NCI-H524 treated with DMSO at 0.1 percent for 48 hours (cell line): ENCODE results near the gene AP1B1.
"Not testable (repeated sequence)": the region's sequence is repeated elsewhere in the genome, so short reads cannot be mapped to it uniquely, and the experiment has no call there.

Source experiments
- DNase-seq: peaks from one replicate; lab custom pipeline; 2025; lab: John Stamatoyannopoulos, UW

Gene AP1B1

DNA sequence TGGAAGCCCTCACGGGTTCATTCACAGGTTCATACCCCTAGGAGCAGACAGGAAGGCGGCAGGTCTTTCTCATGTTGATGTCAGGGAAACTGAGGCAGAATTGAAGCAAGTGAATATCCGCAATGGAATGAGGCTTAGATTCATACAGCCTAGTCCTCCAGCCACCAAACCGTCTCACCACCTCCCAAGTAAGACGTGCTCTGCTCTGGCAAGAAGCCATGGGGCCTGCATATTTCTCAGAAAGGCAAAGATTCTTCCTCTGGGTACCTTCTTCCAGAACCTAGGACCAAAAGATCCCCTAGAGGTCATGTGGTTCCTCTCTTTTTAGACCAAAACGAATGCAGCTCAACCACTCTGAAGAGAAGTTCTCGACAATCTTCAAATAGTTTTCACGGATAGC is 1.7 kb downstream of the AP1B1 start:
- no peak for DNase-seq

DNA sequence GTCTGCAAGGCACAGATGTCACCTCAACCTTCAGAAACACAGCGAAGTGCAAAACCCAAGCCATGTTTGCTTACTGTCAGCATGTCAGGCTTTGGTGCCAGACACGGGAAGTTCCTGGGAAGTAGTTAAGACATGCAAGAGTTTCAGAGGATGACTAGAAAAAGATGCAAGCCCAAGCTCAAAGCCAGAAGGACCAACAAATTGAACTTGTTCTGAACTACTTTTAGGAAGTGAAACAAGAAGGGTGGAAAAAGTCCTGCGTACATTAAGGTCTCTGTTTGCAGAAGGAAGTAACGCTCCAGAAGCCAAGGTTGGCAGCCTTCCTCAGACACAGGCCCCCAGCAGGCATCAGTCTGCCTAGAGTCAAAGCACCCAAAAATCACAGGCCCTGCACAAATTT is 2.6 kb downstream of the AP1B1 start:
- DNase-seq: no peak

DNA sequence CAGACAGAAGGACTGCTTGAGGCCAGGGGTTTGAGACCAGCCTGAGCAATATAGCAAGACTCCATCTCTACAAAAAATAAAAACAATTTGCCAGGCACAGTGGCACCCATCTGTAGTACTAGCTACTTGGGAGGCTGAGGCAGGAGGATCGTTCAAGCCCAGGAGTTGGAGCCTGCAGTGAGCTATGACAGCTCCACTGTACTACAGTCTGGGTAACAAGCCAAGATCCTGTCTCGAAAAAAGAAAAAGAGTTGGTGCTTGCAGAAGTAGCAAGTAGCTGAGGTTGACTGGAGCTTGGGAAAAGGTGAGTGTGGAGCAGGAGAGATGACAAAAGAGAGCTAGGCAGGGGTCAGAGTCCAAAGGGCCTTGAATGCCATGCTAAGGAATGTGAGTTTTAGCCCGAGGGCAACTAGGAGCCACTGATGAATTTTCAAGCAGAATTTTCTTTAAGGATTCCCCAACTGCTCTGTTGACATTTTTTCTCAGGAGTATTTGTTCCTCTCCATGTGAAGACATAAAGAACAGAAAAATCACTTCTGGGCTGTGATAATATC is 3.1 kb downstream of the AP1B1 start:
- no peak for DNase-seq

DNA sequence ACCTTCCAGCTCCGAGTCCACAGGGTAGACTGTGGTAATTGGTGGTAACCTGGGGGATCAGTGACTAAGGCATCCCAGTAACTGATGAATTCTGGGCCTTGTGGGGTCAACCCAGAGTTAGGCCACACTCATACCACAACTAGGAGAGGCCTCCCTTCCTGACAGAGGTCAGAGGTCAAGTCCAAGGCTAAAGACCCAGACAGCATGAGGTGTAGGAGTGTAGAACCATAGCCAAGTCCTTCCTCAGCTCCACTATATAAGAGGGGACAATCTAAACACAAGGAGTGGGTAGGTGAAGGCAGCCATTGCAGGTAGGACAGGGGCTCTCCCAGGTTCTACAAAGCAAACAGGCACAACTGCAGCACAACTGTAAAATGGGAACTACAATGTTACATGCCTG is 4.6 kb downstream of the AP1B1 start:
- DNase-seq: no peak

DNA sequence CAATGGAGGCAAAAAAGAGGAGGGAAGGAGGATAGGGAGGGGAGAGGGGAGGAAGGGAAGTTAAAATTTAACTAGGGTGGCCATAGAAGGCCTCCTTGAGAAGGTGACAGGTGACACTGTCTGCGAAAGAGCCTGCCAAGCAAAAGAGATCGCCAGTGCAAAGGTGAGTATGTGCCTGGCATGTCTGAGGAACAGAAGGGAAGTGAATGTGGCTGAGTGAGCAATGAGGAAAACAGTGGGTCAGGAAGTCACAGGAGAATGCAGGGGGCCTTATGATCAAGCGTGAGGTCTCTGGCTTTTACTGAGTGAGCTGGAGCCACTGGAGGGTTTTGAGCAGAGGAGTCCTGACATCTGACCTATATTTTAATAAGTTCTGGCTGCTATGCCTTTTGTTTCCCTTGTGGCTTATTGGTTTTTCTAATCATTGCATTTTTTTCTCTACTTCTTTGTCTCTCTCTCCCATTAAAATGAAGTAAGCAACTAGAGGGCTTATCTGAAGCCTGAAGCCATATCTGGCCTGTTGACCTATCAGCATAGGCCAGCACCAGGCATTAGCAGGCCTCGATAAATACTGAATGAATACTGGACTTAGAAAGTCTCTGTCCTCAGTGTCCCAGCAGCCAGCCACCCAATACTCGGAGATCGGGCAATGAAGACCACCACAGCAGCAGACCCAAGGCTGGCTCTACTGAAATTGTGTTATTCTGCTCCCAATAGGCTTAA is 5.6 kb downstream of the AP1B1 start:
- DNase-seq: no peak

DNA sequence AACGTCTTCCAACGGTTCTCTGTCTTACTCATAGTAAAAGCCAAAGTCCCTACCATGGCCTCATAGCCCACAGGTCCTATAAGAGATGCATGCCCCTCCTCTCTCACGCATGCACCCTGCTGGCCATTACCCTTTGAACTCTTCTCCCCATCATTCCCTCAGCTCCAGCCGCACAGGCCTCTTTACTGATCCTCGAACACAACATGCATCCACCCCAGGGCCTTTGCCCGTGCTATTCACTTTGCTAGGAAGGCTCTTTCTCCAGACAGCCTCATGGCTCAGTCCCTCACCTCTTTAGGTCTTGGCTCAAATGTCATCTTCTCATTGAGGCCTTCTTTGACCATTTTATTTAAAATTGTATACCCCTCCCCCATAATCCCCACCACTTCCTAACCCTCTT is 7.5 kb downstream of the AP1B1 start:
- DNase-seq: no peak

DNA sequence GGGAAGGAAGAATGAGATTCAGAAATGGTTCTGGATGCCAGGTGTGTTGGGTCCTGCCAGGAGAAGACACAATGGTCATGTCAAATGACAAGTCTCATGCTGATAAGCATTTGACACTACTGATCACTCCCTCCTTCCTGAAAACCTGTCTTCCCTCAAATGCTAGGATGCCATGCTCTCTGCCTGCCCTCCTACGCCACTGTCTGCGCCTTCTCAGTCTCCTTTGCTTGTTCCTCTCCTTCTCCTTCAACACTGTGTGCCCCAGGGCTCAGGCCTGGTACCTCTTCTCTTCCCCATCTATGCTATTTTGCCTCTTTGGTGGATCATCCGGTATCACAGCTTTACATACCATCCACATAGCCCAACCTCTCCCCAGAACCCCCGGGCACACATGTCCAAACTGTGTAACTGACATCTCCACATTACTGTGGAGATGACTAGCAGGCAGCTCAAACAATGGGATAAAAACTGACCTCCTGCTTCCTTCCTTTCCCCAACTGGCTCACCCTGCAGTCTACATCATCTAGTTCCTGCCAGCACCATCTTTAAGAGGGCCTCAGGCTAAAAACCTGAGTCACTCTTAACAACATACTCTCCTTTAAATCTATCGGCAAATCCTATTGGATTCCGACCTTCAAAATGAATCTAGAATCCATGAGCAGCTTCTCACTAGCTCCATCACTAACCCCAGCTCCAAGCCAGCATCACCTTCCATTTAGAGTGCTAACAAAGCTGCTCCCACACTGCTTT is 8.2 kb downstream of the AP1B1 start:
- DNase-seq: no peak

DNA sequence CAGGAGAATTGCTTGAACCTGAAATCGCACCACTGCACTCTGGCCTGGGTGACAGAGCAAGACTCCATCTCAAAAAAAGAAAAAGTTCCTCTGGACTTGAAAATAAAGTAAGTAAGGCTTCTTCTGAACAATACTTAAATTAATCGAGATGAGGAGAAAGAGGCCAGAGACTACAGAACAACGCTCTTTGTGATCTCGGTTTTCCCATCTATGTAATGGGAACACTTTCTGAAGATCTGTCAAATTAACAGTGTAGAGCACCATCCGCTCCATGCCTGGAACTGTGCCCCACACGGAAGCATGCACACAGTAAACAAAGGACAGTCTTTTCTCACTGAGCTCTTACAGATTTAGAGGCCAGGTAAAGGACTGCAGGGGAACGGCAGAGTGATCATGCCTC is 9.1 kb downstream of the AP1B1 start:
- DNase-seq: no peak

DNA sequence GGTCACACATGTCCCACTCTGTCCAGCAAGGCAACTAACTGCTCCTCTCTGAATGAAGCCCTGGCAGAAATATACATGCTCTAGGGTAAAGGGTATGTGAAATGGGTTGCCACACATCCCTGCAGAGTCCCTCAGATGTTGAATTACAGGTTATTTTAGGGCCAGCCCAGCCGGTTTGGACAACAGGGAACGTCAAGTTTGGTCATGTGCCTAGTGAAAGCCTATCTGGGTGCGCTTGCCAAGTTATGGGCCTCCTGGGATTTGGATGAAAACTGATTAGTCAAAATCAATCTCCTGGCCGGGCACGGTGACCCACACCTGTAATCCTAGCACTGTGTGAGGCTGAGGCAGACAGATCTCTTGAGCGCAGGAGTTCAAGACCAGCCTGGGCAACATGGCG is 10.4 kb downstream of the AP1B1 start:
- no peak for DNase-seq

DNA sequence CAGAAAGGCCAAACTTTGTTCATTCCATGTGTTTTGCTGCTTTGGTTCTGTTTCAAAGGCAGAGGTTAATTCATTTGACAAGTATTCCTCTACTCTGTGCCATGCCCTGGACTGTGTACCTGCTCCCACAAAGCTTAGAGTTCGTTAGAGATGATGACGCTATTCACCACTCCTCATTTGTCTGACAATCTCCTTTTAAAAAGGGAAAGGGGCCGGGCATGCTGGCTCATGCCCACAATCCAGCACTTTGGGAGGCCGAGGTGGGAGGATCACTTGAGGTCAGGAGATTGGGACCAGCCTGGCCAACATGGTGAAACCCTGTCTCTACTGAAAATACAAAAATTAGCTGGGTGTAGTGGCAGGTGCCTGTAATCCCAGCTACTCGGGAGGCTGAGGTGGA is 11.7 kb downstream of the AP1B1 start:
- not testable (repeated sequence) for DNase-seq

DNA sequence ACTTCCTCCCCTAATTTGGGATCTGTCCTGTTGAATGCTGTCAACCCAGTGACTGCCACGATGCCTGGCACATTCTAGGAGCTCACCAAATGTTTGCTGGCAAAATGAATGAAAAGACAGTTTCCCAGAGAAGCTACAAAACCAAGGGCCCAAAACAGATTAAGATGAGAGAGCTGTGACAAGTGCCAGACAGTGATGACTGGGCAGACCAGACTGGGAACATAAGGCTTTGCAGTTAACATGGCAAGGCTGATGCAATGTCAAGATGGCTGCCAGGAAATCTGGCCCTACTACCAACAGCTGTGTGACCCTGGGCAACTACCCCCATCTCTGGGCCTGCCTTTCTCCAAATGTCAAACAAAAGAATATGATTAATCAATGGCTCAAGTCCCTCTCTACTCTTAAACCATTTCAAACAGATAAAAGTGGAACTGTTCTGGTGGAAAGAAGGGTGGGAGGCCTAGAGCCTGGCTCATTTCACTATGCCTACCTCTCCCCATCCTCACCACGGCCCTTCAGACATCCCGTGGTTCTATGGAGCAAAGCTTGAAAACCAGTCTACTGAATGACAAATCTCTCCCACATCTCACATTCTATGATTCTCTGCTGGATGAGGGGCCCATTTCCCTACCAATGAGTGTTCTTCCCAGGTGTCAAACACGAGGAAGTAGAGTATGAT is 12.8 kb downstream of the AP1B1 start:
- no peak for DNase-seq

DNA sequence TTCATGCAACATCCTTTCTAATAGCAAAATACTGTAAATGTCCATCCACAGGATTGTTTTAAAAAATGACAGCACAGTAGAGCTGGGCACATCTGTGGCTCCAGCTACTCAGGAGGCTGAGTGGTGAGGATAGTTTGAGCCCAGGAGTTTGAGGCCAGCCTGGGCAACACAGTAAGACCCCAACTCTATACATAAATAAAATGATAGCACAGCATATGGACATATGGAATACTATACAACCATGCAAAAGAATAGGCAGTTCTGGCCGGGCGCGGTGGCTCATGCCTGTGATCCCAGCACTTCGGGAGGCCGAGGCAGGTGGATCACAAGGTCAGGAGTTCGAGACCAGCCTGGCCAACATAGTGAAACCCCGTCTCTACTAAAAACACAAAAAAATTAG is 13.6 kb downstream of the AP1B1 start:
- not testable (repeated sequence) for DNase-seq

DNA sequence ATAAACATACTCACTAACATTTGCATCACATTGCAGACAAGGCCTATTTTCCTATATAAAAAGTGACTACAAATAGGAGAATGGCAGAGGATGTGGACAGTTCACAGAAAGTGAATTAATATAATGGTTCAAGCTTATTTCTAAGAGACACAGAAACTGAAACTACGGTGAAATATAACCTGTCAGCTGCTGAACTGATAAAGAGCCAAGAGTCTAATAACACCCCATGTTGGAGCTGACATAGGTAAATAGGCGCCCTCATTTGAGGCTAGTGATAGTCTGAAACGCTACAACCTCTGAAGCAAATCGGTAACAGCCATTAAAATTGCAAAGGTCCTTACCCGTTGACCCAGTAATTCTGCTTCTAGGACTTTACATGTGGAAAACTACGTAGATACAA is 14.0 kb downstream of the AP1B1 start:
- DNase-seq: no peak

DNA sequence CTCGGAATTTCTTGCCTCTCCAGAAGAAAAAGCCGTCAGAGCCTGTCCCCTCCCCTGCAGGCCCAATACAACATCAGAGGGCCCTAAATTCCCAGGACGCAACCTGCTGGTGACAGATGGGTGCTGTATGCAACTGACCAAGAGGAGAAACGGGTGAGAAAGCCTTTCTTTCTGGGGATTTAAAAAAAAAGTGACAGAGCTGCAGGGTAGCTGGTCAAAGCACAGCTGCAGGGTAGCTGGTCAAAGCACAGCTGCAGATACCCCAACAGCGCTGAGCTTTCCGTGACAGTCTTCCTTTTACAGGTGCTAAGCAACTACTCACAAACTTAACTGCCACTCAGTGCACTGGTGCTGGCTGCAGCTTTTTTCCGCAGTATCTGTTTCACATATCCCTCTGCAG is 17.8 kb downstream of the AP1B1 start:
- DNase-seq: no peak

DNA sequence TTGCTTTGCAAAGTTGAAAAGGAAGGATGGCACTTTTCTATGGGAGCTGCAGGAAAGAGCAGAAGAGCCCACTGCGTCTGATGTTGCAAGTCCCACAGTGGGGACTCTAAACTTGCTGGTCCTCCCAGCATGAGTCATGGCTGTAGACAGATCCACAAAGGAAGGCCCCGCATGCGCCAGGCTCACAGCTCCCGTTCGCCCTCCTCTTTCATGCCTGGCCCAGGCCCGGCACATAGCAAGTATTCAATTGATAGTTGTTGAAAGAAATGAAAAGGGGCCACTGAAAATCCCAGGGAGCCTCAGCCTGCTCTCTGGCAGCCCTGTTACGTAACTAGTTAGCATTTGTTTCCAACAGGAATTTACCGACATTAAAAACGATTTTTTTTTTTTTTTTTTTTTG is 18.9 kb downstream of the AP1B1 start:
- DNase-seq: no peak

DNA sequence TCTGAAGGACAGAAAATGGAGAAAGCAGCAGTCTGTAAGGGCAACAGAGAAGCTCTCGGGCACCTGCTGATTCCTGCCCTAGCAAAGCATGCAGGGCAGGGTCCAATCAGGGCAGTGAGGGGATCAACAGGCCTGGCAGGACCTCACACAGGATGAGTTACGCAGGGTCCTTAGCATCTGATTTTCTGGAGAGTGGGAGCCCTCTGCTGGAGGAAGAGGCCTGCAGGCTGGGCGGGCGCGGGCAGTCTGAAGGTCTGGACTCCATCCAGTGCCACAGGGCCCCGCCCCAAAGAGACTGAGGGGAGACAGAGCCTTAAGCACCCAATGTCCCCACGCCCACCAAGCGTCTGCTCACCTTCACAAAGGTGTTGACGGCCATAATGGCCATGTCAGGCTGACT is 28.9 kb downstream of the AP1B1 start:
- DNase-seq: no peak

DNA sequence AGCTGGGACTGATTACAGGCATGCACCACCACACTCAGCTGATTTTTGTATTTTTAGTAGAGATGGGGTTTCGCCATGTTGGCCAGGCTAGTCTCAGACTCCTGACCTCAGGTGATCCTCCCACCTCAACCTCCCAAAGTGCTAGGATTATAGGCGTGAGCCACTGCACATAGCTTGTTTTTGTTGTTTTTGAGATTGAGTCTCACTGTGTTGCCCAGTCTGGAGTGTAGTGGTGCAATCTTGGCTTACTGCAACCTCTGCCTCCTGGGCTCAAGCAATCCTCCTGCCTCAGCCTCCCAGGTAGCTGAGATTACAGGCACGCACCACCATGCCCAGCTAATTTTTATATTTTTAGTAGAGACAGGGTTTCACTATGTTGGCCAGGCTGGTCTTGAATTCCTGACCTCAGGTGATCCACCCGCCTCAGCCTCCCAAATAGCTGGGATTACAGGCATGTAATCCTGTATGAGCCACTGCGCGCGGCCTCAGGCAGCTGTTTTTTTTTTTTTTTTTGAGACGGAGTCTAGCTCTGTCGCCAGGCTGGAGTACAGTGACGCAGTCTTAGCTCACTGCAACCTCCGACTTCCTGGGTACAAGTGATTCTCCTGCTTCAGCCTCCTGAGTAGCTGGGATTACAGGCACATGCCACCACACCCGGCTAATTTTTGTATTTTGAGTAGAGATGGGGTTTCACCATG is 31.0 kb downstream of the AP1B1 start:
- DNase-seq: not testable (repeated sequence)

DNA sequence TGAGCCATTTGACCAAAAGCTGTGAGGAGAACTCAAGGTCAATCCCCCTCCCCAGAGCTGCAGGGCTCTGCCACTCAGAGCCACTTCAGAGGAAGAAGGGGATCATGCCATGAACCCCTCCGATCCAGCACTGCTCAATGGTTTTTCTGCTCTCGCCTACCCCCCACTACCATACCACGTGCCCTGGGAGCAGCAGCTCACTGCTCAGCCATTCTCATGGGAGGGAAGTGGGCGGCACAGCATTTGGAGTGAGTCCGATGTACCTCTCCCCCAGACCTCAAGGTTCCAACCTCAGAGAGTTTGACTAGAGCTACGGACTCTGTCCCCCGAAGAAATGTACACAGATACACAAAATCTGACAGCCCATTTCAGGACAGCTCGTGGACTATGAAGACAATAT is 34.5 kb downstream of the AP1B1 start:
- DNase-seq: no peak

DNA sequence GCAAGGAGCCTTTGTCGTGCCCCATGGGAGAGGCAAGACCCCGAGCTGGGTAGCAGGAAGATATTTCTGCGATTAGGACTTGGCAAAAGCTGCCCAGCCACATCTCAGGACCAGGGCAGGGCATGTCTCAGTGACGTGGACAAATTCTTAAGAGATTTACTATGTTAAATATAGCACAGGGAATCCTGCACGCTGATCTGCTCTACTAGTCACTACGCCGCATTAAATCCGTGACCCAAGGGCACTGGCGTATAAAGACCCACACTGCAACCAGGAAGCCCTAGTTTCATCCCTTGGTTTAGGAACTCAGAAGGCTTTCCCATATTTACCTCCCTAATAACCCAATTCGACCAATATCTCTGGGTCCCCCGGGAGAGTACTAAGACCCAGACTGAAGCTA is 35.1 kb downstream of the AP1B1 start:
- DNase-seq: no peak

DNA sequence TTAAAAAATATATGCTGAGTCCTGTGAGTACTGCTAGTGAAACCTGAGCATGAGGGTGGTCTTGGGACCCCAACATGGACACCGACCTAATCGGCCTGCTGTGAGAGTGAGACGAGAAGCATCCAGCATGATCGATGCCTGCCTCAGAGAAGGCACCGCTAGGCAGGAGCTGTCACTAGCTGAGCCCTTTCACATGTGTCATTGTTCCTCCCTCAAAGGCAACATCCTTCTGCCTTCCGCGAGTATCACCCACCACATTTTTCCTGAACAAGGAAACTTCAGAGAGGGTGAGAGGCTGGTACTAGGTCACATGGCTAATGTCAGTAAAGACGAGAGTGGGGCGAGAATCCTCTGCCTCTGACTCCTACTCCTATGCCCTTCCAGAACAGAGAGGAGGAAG is 35.6 kb downstream of the AP1B1 start:
- no peak for DNase-seq

DNA sequence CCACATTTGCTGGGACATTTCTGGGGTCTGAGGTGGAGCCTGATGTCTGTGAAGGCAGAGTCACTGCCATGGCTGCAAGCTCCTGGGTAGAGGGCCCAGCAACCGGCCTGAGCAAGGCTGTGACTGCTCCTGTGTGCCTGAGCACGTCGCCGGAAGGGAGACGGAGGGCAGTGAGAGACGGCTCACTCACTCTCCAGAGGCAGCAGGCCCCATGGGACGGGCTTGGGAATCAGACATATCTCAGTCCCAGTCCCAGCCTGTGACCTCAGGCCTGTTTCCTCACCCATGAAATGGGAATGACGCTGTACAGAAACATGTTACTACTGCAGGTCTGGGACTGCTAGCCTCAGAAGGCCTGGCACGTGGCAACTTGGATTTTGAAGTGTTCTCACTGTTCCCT is 36.5 kb downstream of the AP1B1 start:
- DNase-seq: no peak

DNA sequence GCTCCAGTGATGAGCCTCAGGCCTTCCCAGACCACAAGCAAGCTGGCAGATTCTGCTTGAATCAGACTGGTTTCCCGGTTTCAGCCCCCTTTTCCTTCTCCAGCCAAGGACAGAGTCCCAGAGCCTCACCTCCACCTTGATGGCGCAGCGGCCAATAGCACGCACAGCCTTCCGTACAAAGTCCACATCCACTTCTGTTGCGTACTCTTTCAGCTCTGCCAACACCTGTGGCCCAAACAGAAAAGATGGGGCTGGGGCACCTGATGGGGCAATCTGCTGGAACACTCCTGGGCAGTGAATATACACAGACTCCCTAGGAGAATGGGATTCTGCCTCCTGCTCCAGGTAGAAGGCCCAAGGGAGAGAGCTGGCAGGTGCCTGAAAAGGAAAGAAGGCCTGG is 37.3 kb downstream of the AP1B1 start:
- DNase-seq: no peak
